Liver (tissue), 9 donors: Measurements from ENCODE around the gene FLYWCH2. TPM values are rescaled to one million over a fixed set of nuclear protein-coding genes. Genes with fewer than 3 reads are reported as not detected.
A peak's percentile ranks its signal among the peaks of the same experiment; 100 is the strongest.

Source experiments
- DNase-seq: peaks from one replicate; pipeline ENCODE4 v3.0.0-alpha.2; 2017; ENCODE audit warnings: low spot score
- H3K27ac ChIP-seq, 2 donors: one replicate each; pipeline ENCODE4 v1.7.0; 2013; ENCODE audit warnings: inconsistent platforms in 2 of 2, low read length in 2 of 2, control low read depth in 1 of 2, low read depth in 1 of 2, mild to moderate bottlenecking in 1 of 2
- H3K27me3 ChIP-seq, 4 donors: one replicate each; pipeline versions ENCODE4 v1.6.1 to v1.7.0; 2013; ENCODE audit warnings: low read length in 3 of 4, inconsistent platforms in 1 of 4, mild to moderate bottlenecking in 1 of 4, moderate library complexity in 1 of 4; ENCODE audit not compliant: control insufficient read depth in 4 of 4, insufficient read depth in 4 of 4
- H3K36me3 ChIP-seq, 4 donors: one replicate each; pipeline versions ENCODE4 v1.6.1 to v1.7.0; 2013; ENCODE audit warnings: low read length in 3 of 4, mild to moderate bottlenecking in 3 of 4, low read depth in 1 of 4, moderate library complexity in 1 of 4; ENCODE audit not compliant: control insufficient read depth in 4 of 4, insufficient read depth in 3 of 4
- H3K4me1 ChIP-seq, 4 donors: one replicate each; pipeline versions ENCODE4 v1.6.1 to v1.7.0; 2013; ENCODE audit warnings: low read length in 3 of 4, mild to moderate bottlenecking in 3 of 4, moderate library complexity in 1 of 4; ENCODE audit not compliant: control insufficient read depth in 4 of 4, insufficient read depth in 4 of 4
- H3K4me3 ChIP-seq, 3 donors: one replicate each; pipeline versions ENCODE4 v1.6.1 to v1.7.0; 2013; ENCODE audit warnings: low read length in 3 of 3, control low read depth in 1 of 3, low read depth in 1 of 3, mild to moderate bottlenecking in 1 of 3
- H3K9ac ChIP-seq, 2 donors: one replicate each; pipeline ENCODE4 v1.7.0; 2013; ENCODE audit warnings: low read length in 2 of 2, mild to moderate bottlenecking in 2 of 2, moderate library complexity in 2 of 2, control low read depth in 1 of 2, low read depth in 1 of 2
- H3K9me3 ChIP-seq, 4 donors: one replicate each; pipeline versions ENCODE4 v1.6.1 to v1.7.0; 2013; ENCODE audit warnings: low read length in 3 of 4; ENCODE audit not compliant: control insufficient read depth in 4 of 4
- GABPA ChIP-seq, 2 donors: IDR thresholded peaks in 1 of 2; conservative IDR thresholded peaks in 1 of 2; 2 replicates each; pipeline ENCODE4 v1.6.1; 2016; ENCODE audit warnings: antibody characterized with exemption in 2 of 2, mild to moderate bottlenecking in 1 of 2, moderate library complexity in 1 of 2
- HNF4A ChIP-seq, 2 donors: conservative IDR thresholded peaks; 2 replicates each; pipeline ENCODE4 v1.6.1; 2016; ENCODE audit warnings: antibody characterized with exemption in 2 of 2, mild to moderate bottlenecking in 2 of 2
- HNF4G ChIP-seq: IDR thresholded peaks from 2 replicates; pipeline ENCODE4 v1.6.1; 2016; ENCODE audit warnings: antibody characterized with exemption
- NR2F2 ChIP-seq: IDR thresholded peaks from 2 replicates; pipeline ENCODE4 v1.6.1; 2016; ENCODE audit warnings: antibody characterized with exemption
- RAD21 ChIP-seq, 2 donors: IDR thresholded peaks; 2 replicates each; pipeline ENCODE4 v1.6.1; 2016; ENCODE audit warnings: antibody characterized with exemption in 2 of 2, mild to moderate bottlenecking in 2 of 2
- RXRA ChIP-seq, 2 donors: IDR thresholded peaks; 2 replicates each; pipeline ENCODE4 v1.6.1; 2017 to 2018; ENCODE audit warnings: antibody characterized with exemption in 2 of 2, mild to moderate bottlenecking in 1 of 2
- YY1 ChIP-seq: IDR thresholded peaks from 2 replicates; pipeline ENCODE4 v1.6.1; 2016; ENCODE audit warnings: antibody characterized with exemption, mild to moderate bottlenecking
- ZBTB33 ChIP-seq: IDR thresholded peaks from 2 replicates; pipeline ENCODE4 v1.6.1; 2016; ENCODE audit warnings: antibody characterized with exemption
- WGBS: extraction: QIAGEN DNeasy Blood & Tissue Kit; methylation state at CpG from one replicate; pipeline ENCODE4 v1.1.7; 2013; 5-methylcytosine and 5-hydroxymethylcytosine counted together
- polyA plus RNA-seq, 2 donors: library from polyadenylated mRNA; stranded (reverse) in 1 of 2; unstranded in 1 of 2; fragments of 200-250 nt in 1 of 2; fragments of >200 nt in 1 of 2; fragmentation: Nextera tagmentation in 1 of 2; extraction: Ambion mirVana in 1 of 2; gene quantifications; one replicate each; pipeline versions ENCODE4 v1.2.1 to v1.2.3, GENCODE V29; 2013 to 2015
- total RNA-seq, 2 donors: library from RNA; depleted of rRNA; stranded (reverse); fragments of >200 nt; gene quantifications; one replicate each; pipeline ENCODE4 v1.2.3, GENCODE V29; 2014
- TF ChIP-seq, protein P1 (sequence below): fragments of 150-350 bp; IDR thresholded peaks from 2 replicates; pipeline ENCODE4 v1.5.1; 2017; ENCODE audit warnings: improper control_type of control experiment, low read depth, low read length; ENCODE audit not compliant: missing input control
- donor health status: healthy.
- donor health status: healthy.
- donor health status: healthy.
- donor health status: healthy.
- donor health status: healthy.

FLYWCH2 gene
- total and polyA plus RNA-seq, 4 donors, result 4.9 to 21.0 (median 8.6) TPM

DNA sequence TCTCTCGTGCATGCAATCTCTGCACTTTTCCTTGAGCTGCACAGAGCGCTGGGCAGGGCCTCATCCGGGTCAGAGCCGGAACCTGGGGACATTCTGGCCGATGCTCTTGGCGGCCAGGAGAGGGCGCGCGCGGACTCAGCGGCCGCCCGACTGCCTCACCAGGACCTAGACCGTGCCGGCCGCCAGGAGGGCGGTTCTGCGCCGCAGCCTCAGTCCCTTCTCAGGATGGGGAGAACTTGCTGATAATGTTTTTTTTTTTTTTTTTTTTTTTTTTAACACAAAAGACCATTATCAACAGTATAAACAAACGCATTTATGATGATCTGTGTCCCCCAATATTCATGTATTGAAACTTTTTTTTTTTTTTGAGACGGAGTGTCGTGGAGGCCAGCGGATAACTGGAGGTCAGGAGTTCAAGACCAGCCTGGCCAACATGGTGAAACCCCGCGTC is 8.1 kb upstream of the FLYWCH2 start:
- H3K36me3 ChIP-seq, result no peaks in the 10 kb centered on the region
- H3K9ac ChIP-seq, result no peak overlapping the region
- H3K27me3 ChIP-seq, result no peaks in the 10 kb centered on the region
- H3K4me1 ChIP-seq, result no peaks in the 10 kb centered on the region
- H3K27ac ChIP-seq, result no peak overlapping the region
- H3K9me3 ChIP-seq, result peaks cover under 1 to 4% (median 4%) of the 10 kb centered on the region in 4 donors
- no peak overlapping the region for H3K4me3 ChIP-seq
- peak; percentile 79 to 86 for TF ChIP-seq RAD21 (IDR thresholded peaks at IDR 0.05)
- TF ChIP-seq ZBTB33, result no peak
- TF ChIP-seq GABPA (IDR thresholded peaks at IDR 0.05 in 1 of 2, conservative IDR thresholded peaks at IDR 0.05 in 1 of 2), result peak in 1 of 2 donors; percentile 34
- peak in 1 of 2 donors; percentile 26 for TF ChIP-seq RXRA (IDR thresholded peaks at IDR 0.05)
- TF ChIP-seq HNF4G, result no peak
- TF ChIP-seq, protein P1, sequence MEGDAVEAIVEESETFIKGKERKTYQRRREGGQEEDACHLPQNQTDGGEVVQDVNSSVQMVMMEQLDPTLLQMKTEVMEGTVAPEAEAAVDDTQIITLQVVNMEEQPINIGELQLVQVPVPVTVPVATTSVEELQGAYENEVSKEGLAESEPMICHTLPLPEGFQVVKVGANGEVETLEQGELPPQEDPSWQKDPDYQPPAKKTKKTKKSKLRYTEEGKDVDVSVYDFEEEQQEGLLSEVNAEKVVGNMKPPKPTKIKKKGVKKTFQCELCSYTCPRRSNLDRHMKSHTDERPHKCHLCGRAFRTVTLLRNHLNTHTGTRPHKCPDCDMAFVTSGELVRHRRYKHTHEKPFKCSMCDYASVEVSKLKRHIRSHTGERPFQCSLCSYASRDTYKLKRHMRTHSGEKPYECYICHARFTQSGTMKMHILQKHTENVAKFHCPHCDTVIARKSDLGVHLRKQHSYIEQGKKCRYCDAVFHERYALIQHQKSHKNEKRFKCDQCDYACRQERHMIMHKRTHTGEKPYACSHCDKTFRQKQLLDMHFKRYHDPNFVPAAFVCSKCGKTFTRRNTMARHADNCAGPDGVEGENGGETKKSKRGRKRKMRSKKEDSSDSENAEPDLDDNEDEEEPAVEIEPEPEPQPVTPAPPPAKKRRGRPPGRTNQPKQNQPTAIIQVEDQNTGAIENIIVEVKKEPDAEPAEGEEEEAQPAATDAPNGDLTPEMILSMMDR, result peak; percentile 98
- no peak for TF ChIP-seq YY1
- peak; percentile 28 for TF ChIP-seq NR2F2
- DNase-seq, result peak; percentile 70
- 9% methylated on average over 25 of the region's 25 CpGs for WGBS

DNA sequence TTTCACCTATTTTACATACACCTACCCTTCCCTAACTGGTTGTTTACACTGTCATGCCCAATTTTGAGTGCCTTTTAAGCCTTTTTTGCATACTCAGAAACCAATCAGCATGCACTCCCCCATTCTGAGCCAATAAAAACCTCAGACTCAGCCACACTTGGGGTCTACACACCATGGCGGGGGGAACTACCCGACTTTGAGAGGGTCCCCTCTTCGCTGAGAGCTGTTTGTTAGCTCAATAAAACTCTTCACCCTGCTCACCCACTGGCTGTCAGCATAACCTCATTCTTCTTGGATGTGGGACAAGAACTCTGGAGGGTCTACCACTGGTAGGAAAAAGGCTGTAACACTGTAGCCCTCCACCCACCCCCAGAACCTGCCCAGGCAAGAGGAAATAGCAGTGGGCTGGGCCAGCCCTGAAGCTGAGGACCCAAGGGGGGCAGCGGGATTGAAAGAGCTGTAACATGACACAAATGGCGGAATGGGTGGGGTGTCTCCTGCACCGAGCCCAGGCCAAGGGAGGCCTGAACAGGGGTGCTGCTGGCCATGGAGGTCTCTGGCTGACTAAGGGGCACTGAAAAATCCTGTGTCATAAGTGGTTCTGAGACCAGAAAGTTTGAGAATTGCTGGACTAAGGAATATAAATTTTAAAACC is 3.0 kb upstream of the FLYWCH2 start:
- TF ChIP-seq, protein P1, result no peak
- TF ChIP-seq HNF4A (conservative IDR thresholded peaks at IDR 0.05), result no peak
- no peak for TF ChIP-seq YY1
- no peak for TF ChIP-seq NR2F2
- no peak for DNase-seq

More for the DNA sequence above, 3.0 kb upstream of the FLYWCH2 start:
- peaks cover 2 to 7% (median 5%) of the 10 kb centered on the region in 4 donors for H3K9me3 ChIP-seq
- peaks cover 0 to 4% (median 2%) of the 10 kb centered on the region in 4 donors for H3K4me1 ChIP-seq
- 89% methylated on average over 6 of the region's 6 CpGs for WGBS
- H3K9ac ChIP-seq, result no peak overlapping the region
- no peak overlapping the region for H3K4me3 ChIP-seq
- no peak overlapping the region for H3K27ac ChIP-seq
- H3K27me3 ChIP-seq, result no peaks in the 10 kb centered on the region
- no peaks in the 10 kb centered on the region for H3K36me3 ChIP-seq
